Adipose tissue (tissue), 3 donors: ENCODE data around the gene BTG2. TPM values are rescaled to one million over a fixed set of nuclear protein-coding genes. Genes with fewer than 3 reads are reported as not detected.
"Not testable (repeated sequence)": the region's sequence is repeated elsewhere in the genome, so short reads cannot be mapped to it uniquely, and the experiment has no call there.

ENCODE experiments used
- H3K27ac ChIP-seq: one replicate; pipeline ENCODE4 v1.5.1; 2013; ENCODE audit warnings: low read depth, low read length
- WGBS, 3 donors: extraction: QIAGEN DNeasy Blood & Tissue Kit; methylation state at CpG; one replicate each; pipeline ENCODE4 v1.1.7; 2013; 5-methylcytosine and 5-hydroxymethylcytosine counted together
- polyA plus RNA-seq, 3 donors: library from polyadenylated mRNA; stranded (reverse); fragments of 200-250 nt; gene quantifications; one replicate each; pipeline ENCODE4 v1.2.3, GENCODE V29; 2013
- donor health status: healthy with polysubstance abuse.
- donor health status: Bipolar disorder and iron deficiency.
- donor health status: healthy.

BTG2 gene
- polyA plus RNA-seq, 3 donors: 292 to 386 (median 336) TPM

- peak overlapping the region; percentile 22 for H3K27ac ChIP-seq
- 41 to 82% (median 75%) methylated on average over 7 of the region's 7 CpGs for WGBS, 3 donors
These were observed 16.9 kb upstream of the BTG2 start for GRCh38 chr1:203288400-203288799.

- peak overlapping the region; percentile 67 for H3K27ac ChIP-seq
- 35 to 46% (median 43%) methylated on average over 12 of the region's 12 CpGs for WGBS, 3 donors
These were observed 15.9 kb upstream of the BTG2 start for GRCh38 chr1:203289281-203289981.

- 19 to 66% (median 59%) methylated on average over 2 of the region's 2 CpGs for WGBS, 3 donors
- peak overlapping the region; percentile 67 for H3K27ac ChIP-seq
These were observed 15.4 kb upstream of the BTG2 start for GRCh38 chr1:203289982-203290260.

- WGBS, 3 donors: 8 to 17% (median 17%) methylated on average over 31 of the region's 31 CpGs
- peak overlapping the region; percentile 67 for H3K27ac ChIP-seq
These were observed 14.8 kb upstream of the BTG2 start for GRCh38 chr1:203290261-203291089.

- no peak overlapping the region for H3K27ac ChIP-seq
- 50 to 80% (median 72%) methylated on average over 17 of the region's 17 CpGs for WGBS, 3 donors
These were observed 13.9 kb upstream of the BTG2 start for GRCh38 chr1:203291201-203292096.

GRCh38 chr1:203295796-203296195, 9.5 kb upstream of the BTG2 start:
- H3K27ac ChIP-seq: no peak overlapping the region
- 58 to 86% (median 74%) methylated on average over 1 of the region's 1 CpG for WGBS, 3 donors

- 90 to 95% (median 91%) methylated on average over 7 of the region's 7 CpGs for WGBS, 3 donors
- H3K27ac ChIP-seq: no peak overlapping the region
These were observed 8.8 kb upstream of the BTG2 start for GRCh38 chr1:203296460-203297073.

GRCh38 chr1:203299169-203299568, 6.2 kb upstream of the BTG2 start:
- no peak overlapping the region for H3K27ac ChIP-seq
- 75 to 88% (median 77%) methylated on average over 4 of the region's 4 CpGs for WGBS, 3 donors

- 86 to 93% (median 92%) methylated on average over 8 of the region's 8 CpGs for WGBS, 3 donors
- not testable (repeated sequence) for H3K27ac ChIP-seq
These were observed 5.4 kb upstream of the BTG2 start for GRCh38 chr1:203299719-203300429.

GRCh38 chr1:203300441-203301330, 4.6 kb upstream of the BTG2 start:
- H3K27ac ChIP-seq: no peak overlapping the region
- 70 to 75% (median 75%) methylated on average over 11 of the region's 11 CpGs for WGBS, 3 donors

GRCh38 chr1:203301331-203301668, 4.0 kb upstream of the BTG2 start:
- H3K27ac ChIP-seq: no peak overlapping the region

GRCh38 chr1:203302456-203302855, 2.9 kb upstream of the BTG2 start:
- no peak overlapping the region for H3K27ac ChIP-seq
- 89 to 97% (median 91%) methylated on average over 5 to 7 of the region's 7 CpGs for WGBS, 3 donors

- H3K27ac ChIP-seq: no peak overlapping the region
These were observed 2.4 kb upstream of the BTG2 start for GRCh38 chr1:203302894-203303293.

GRCh38 chr1:203304391-203304918, 864 bp upstream of the BTG2 start:
- H3K27ac ChIP-seq: no peak overlapping the region
- WGBS, 3 donors: 61 to 76% (median 64%) methylated on average over 9 of the region's 9 CpGs

More at GRCh38 chr1:203302894-203303293, 2.4 kb upstream of the BTG2 start:
- 57 to 86% (median 81%) methylated on average over 3 of the region's 3 CpGs for WGBS, 3 donors

- WGBS, 3 donors: 0% methylated on average over 20 to 21 of the region's 21 CpGs
- peak overlapping the region; percentile 63 for H3K27ac ChIP-seq
These were observed 430 bp downstream of the BTG2 start for GRCh38 chr1:203305809-203306088.

- peak overlapping the region; percentile 63 for H3K27ac ChIP-seq
- 0 to 1% (median 1%) methylated on average over 22 of the region's 22 CpGs for WGBS, 3 donors
These were observed 1.0 kb downstream of the BTG2 start for GRCh38 chr1:203306089-203306964.
